Upper lobe of left lung (tissue), 6 donors: Measurements from ENCODE around the gene PPM1G. TPM values are rescaled to one million over a fixed set of nuclear protein-coding genes. Genes with fewer than 3 reads are reported as not detected.
"Not testable (repeated sequence)": the region's sequence is repeated elsewhere in the genome, so short reads cannot be mapped to it uniquely, and the experiment has no call there.

ENCODE experiments used
- ATAC-seq, 2 donors: fragments of 200-7000 bp; cut with Tn5 transposase; one replicate each; pipeline ENCODE4 v1.9.1; 2022; ENCODE audit warnings: mild to moderate bottlenecking in 2 of 2, moderate library complexity in 2 of 2; ENCODE audit not compliant: low FRiP score in 2 of 2
- DNase-seq, 2 donors: peaks; one replicate each; pipeline ENCODE4 v3.0.0-alpha.2; 2019 to 2020
- H3K27ac ChIP-seq, 4 donors: fragments of 200-600 bp; sonication (generic); one replicate each; pipeline ENCODE4 v1.5.1; 2016 to 2019
- H3K27me3 ChIP-seq, 4 donors: fragments of 200-600 bp; sonication (generic); one replicate each; pipeline ENCODE4 v1.5.1; 2017 to 2019
- H3K36me3 ChIP-seq, 4 donors: fragments of 200-600 bp; sonication (generic); one replicate each; pipeline ENCODE4 v1.5.1; 2016 to 2019
- H3K4me1 ChIP-seq, 4 donors: fragments of 200-600 bp; sonication (generic); one replicate each; pipeline ENCODE4 v1.5.1; 2018 to 2019
- H3K4me3 ChIP-seq, 4 donors: fragments of 200-600 bp; sonication (generic); one replicate each; pipeline ENCODE4 v1.5.1; 2017 to 2019; ENCODE audit warnings: mild to moderate bottlenecking in 2 of 4, moderate library complexity in 1 of 4
- H3K9me3 ChIP-seq, 4 donors: fragments of 200-600 bp; sonication (generic); one replicate each; pipeline ENCODE4 v1.5.1; 2018 to 2019
- EP300 ChIP-seq, 4 donors: sonication (generic); formaldehyde crosslinking; IDR thresholded peaks; one replicate each; pipeline ENCODE4 v1.5.1; 2017; ENCODE audit warnings: antibody characterized with exemption in 4 of 4, control low read depth in 2 of 4
- POLR2A ChIP-seq, 4 donors: fragments of 450-650 bp; IDR thresholded peaks; one replicate each; pipeline ENCODE4 v1.5.1; 2016 to 2017; ENCODE audit warnings: antibody characterized with exemption in 4 of 4, mild to moderate bottlenecking in 2 of 4
- POLR2AphosphoS5 ChIP-seq, 2 donors: sonication (generic); formaldehyde crosslinking; IDR thresholded peaks; one replicate each; pipeline ENCODE4 v1.5.1; 2017; ENCODE audit warnings: antibody characterized with exemption in 2 of 2
- WGBS, 2 donors: methylation state at CpG; one replicate each; pipeline ENCODE4 v1.1.5; 2017 to 2018; 5-methylcytosine and 5-hydroxymethylcytosine counted together
- total RNA-seq, 6 donors: library from RNA; depleted of rRNA in 4 of 6; stranded (reverse); fragments of >200 nt in 4 of 6; gene quantifications; one replicate each; pipeline versions ENCODE4 v1.1.0 to v1.2.1, GENCODE V29; 2016 to 2021
- TF ChIP-seq, protein P1 (sequence below), 6 experiments: fragments of 450-650 bp in 4 of 6; fragments of 200-600 bp in 2 of 6; sonication (generic) in 2 of 6; IDR thresholded peaks; one replicate each; pipeline ENCODE4 v1.5.1; 2016 to 2019; ENCODE audit warnings: antibody characterized with exemption in 6 of 6
- donor health status: DM: no; HTN: no; CAD: no; lungs with moderate emphysema.
- donor health status: DM: no; HTN: yes; CAD: no; lungs with severe emphysema.

Gene PPM1G
- total RNA-seq, 6 donors from 2014 or later = 39.8 to 60.6 (median 55.3) TPM

DNA sequence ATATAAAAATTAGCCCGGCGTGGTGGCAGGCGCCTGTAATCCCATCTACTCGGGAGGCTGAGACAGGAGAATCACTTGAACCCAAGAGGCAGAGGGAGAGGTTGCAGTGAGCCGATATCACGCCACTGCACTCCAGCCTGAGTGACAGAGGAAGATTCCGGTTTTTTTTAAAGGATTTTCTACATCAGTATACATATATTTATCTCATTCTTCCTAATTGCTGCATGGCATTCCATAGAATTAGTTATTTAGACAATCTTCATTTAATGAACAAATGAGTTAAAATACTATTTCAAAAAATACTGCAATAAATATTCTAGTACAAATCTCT is 54.8 kb downstream of the PPM1G start:
- peaks cover 0 to 7% (median 0%) of the 10 kb centered on the region in 4 donors for H3K36me3 ChIP-seq
- DNase-seq (no peak), ATAC-seq (no peak)

DNA sequence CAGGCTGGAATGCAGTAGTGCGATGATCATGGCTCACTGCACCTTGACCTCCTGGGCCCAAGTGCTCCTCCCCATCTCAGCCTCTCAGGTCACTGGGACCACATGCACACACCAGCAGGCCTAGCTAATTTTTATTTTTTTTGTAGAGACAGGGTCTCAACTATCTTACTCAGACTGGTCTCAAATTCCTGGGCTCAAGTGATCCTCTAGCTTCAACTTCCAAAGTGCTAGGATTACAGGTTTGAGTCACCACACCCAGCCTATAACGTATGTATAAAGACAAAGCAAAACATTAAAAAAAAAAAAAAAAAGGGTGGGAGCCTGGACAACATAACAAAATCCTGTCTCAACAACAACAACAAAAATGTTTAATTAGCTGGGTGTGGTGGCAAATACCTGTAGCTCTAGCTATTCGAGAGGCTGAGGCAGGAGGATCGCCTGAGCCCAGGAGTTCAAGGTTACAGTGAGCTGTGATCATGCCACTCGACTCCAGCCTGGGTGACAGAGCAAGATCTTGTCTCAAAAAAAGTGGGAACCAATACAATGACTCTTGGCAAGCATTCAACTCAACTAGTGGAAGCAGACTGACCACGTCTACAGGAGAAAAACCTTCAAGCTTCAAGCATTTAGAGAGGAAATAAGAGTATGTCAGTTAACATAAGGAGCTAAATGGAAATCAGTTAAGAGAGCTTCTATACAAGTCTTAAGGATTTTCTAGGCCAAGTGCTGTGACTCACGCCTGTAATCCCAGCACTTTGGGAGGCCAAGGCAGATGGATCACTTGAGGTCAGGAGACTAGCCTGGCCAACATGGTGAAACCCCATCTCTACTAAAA is 55.4 kb downstream of the PPM1G start:
- ATAC-seq (no peak), DNase-seq (no peak)
- H3K36me3 ChIP-seq = peaks cover 0 to 7% (median 0%) of the 10 kb centered on the region in 4 donors
- no peaks in the 10 kb centered on the region for H3K9me3 ChIP-seq
- WGBS, 2 donors = 72 to 75% methylated on average over 7 of the region's 7 CpGs
- TF ChIP-seq EP300 (IDR thresholded peaks at IDR 0.05) = no peak
- H3K27ac ChIP-seq = no peak overlapping the region
- H3K4me1 ChIP-seq = peaks cover 32 to 45% (median 35%) of the 10 kb centered on the region in 4 donors
- no peaks in the 10 kb centered on the region for H3K27me3 ChIP-seq
- H3K4me3 ChIP-seq = no peak overlapping the region

More for the DNA sequence above, 54.8 kb downstream of the PPM1G start:
- no peaks in the 10 kb centered on the region for H3K27me3 ChIP-seq
- TF ChIP-seq POLR2A (IDR thresholded peaks at IDR 0.05) (no peak), EP300 (IDR thresholded peaks at IDR 0.05) (no peak), POLR2AphosphoS5 (IDR thresholded peaks at IDR 0.05) (no peak)
- no peak overlapping the region for H3K27ac ChIP-seq
- peaks cover 32 to 45% (median 35%) of the 10 kb centered on the region in 4 donors for H3K4me1 ChIP-seq
- 94 to 95% methylated on average over 7 of the region's 7 CpGs for WGBS, 2 donors
- no peaks in the 10 kb centered on the region for H3K9me3 ChIP-seq
- H3K4me3 ChIP-seq = no peak overlapping the region

DNA sequence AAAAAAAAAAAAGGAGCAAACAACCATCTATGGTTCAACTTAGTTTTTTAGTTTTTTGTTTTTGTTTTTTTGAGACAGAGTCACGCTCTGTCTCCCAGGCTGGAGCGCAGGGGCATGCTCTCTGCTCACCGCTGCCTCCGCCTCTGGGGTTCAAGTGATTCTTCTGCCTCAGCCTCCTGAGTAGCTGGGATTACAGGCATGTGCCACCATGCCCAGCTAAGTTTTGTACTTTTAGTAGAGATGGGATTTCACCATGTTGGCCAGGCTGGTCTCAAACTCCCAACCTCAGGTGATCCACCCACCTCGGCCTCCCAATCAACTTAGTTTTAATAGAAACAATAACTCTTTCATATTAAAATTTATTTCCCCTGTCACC is 56.0 kb downstream of the PPM1G start:
- H3K4me3 ChIP-seq = not testable (repeated sequence)

DNA sequence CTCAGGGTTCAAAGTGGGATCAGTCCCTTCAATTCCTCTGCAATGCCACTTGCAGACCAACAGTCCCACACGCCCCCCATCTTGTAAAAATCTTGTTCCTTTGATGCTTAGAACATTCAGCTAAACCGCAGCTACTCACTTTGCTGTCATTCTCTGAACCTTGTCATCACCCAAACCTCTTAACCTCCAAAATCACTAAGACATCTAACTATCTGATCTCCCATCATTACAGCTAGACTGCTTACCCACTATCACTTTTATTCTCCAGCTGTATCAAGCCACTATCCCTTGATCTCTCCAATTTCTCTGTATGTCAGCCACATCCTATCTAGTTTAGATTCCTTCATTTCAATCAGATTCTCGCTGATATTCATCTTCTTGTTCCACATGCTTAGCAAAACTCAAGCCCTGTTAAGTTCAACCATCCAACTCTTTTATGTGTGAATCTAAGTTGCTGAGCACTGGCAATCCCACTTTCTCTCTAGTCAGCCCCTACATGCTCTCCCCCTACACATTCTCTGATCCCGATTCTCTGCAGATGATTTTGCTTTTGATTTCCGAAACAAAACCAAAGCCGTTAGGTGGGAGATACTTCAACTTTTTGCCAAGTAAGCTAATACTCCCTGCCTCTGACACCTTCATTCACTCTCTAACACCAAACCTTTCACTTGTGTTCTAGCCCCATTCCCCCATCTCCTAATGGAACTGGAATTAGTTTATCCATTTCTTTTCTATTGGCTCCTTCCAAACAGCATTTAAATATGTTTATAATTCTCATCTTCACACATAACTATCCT is 57.4 kb downstream of the PPM1G start:
- 83 to 88% methylated on average over 6 of the region's 6 CpGs for WGBS, 2 donors
- Histone ChIP-seq H3K27me3 (no peaks in the 10 kb centered on the region), H3K4me3 (no peak overlapping the region), H3K9me3 (no peaks in the 10 kb centered on the region), H3K36me3 (peaks cover 0 to 7% (median 2%) of the 10 kb centered on the region in 4 donors), H3K4me1 (peaks cover 20 to 38% (median 24%) of the 10 kb centered on the region in 4 donors), H3K27ac (no peak overlapping the region)
- ATAC-seq (no peak), DNase-seq (no peak)
- TF ChIP-seq, protein P1, sequence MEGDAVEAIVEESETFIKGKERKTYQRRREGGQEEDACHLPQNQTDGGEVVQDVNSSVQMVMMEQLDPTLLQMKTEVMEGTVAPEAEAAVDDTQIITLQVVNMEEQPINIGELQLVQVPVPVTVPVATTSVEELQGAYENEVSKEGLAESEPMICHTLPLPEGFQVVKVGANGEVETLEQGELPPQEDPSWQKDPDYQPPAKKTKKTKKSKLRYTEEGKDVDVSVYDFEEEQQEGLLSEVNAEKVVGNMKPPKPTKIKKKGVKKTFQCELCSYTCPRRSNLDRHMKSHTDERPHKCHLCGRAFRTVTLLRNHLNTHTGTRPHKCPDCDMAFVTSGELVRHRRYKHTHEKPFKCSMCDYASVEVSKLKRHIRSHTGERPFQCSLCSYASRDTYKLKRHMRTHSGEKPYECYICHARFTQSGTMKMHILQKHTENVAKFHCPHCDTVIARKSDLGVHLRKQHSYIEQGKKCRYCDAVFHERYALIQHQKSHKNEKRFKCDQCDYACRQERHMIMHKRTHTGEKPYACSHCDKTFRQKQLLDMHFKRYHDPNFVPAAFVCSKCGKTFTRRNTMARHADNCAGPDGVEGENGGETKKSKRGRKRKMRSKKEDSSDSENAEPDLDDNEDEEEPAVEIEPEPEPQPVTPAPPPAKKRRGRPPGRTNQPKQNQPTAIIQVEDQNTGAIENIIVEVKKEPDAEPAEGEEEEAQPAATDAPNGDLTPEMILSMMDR (IDR thresholded peaks at IDR 0.05) = no peak
- TF ChIP-seq POLR2A (IDR thresholded peaks at IDR 0.05) = no peak

More for the DNA sequence above, 56.0 kb downstream of the PPM1G start:
- peaks cover 31 to 44% (median 34%) of the 10 kb centered on the region in 4 donors for H3K4me1 ChIP-seq
- not testable (repeated sequence) for DNase-seq, H3K36me3 ChIP-seq, H3K27ac ChIP-seq, H3K27me3 ChIP-seq, H3K9me3 ChIP-seq, ATAC-seq
- WGBS, 2 donors = 98% methylated on average over 5 of the region's 5 CpGs

DNA sequence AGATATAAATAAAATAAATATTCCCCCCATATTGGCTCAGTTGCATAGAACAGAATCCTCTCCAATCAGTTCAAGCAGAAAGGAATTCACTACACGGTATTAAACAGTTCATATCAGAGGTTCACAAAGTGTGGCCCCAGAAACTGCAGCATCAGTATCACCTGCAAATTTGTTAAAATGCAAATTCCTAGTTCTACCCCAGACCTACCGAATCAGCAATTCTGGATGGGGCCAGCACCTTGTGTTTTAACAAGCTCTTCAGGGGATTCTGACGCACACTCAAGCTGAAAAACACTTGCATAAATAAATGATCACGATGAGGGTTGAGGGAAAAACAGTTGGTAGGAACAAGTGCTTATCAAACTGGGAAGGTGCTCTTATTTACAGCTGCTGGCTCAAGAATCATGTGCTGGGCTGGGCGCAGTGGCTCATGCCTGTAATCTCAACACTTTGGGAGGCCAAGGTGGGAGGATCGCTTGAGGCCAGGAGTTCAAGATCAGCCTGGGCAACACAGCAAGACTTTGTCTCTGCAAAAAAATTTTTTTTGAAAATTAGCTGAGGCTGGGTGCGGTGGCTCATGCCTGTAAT is 59.2 kb downstream of the PPM1G start:
- no peak overlapping the region for H3K4me3 ChIP-seq
- ATAC-seq (no peak), DNase-seq (no peak)
- H3K4me1 ChIP-seq = peaks cover 15 to 29% (median 18%) of the 10 kb centered on the region in 4 donors
- 87 to 88% methylated on average over 7 of the region's 7 CpGs for WGBS, 2 donors
- no peaks in the 10 kb centered on the region for H3K9me3 ChIP-seq
- H3K27me3 ChIP-seq = no peaks in the 10 kb centered on the region
- no peak overlapping the region for H3K27ac ChIP-seq
- TF ChIP-seq EP300 (IDR thresholded peaks at IDR 0.05) (no peak), POLR2AphosphoS5 (IDR thresholded peaks at IDR 0.05) (no peak), POLR2A (IDR thresholded peaks at IDR 0.05) (no peak)
- TF ChIP-seq, protein P1 (IDR thresholded peaks at IDR 0.05) = no peak
- peaks cover 0 to 7% (median 2%) of the 10 kb centered on the region in 4 donors for H3K36me3 ChIP-seq

DNA sequence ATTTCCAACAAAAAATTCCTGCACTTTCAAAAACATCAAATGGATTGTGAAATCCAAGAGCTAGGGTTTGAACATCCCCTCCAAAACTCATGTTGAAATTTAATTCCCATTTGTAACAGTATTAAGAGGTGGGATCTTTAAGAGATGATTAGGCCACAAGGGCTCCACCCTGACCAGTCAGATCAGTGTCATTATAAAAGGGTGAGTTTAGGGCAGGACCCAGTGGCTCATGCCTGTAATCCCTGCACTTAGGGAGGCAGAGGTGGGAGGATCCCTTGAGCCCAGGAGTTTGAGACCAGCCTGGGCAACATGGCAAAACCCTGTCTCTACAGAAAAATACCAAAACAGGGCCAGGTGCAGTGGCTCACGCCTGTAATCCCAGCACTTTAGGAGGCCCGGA is 61.8 kb downstream of the PPM1G start:
- DNase-seq (no peak), ATAC-seq (peak in 1 of 2 donors; percentile 56)
- Histone ChIP-seq H3K4me1 (peaks cover 0 to 7% (median 2%) of the 10 kb centered on the region in 4 donors), H3K9me3 (no peaks in the 10 kb centered on the region), H3K27me3 (no peaks in the 10 kb centered on the region), H3K4me3 (no peak overlapping the region), H3K36me3 (peaks cover 6 to 14% (median 10%) of the 10 kb centered on the region in 4 donors), H3K27ac (no peak overlapping the region)
- TF ChIP-seq POLR2AphosphoS5 (IDR thresholded peaks at IDR 0.05) = no peak
- TF ChIP-seq POLR2A (IDR thresholded peaks at IDR 0.05) = no peak
- no peak for TF ChIP-seq EP300 (IDR thresholded peaks at IDR 0.05)
- TF ChIP-seq, protein P1 (IDR thresholded peaks at IDR 0.05) = no peak
- 95% methylated on average over 2 of the region's 2 CpGs for WGBS, 2 donors
